Stimulated activated CD4-positive, alpha-beta T cell treated with anti-CD3 and anti-CD28 coated beads, Interleukin-2, amount 100 ng/mL, for 4 hours (primary cell): ENCODE measurements around the gene SPIB.
"Not testable (repeated sequence)": the region's sequence is repeated elsewhere in the genome, so short reads cannot be mapped to it uniquely, and the experiment has no call there.

Experiments used
- DNase-seq: peaks from one replicate; pipeline ENCODE4 v3.0.0-alpha.2; 2020; ENCODE audit warnings: low read depth

The SPIB gene

GRCh38 chr19:50418176-50419021, at the start of gene SPIB:
Gene SPIB (plus strand): TSS chr19:50418938. CDS start chr19:50418963, 25 bp downstream.
- DNase-seq: no peak

- DNase-seq: no peak
These were observed 46.7 kb upstream of the SPIB start for GRCh38 chr19:50371914-50372475.

DNA sequence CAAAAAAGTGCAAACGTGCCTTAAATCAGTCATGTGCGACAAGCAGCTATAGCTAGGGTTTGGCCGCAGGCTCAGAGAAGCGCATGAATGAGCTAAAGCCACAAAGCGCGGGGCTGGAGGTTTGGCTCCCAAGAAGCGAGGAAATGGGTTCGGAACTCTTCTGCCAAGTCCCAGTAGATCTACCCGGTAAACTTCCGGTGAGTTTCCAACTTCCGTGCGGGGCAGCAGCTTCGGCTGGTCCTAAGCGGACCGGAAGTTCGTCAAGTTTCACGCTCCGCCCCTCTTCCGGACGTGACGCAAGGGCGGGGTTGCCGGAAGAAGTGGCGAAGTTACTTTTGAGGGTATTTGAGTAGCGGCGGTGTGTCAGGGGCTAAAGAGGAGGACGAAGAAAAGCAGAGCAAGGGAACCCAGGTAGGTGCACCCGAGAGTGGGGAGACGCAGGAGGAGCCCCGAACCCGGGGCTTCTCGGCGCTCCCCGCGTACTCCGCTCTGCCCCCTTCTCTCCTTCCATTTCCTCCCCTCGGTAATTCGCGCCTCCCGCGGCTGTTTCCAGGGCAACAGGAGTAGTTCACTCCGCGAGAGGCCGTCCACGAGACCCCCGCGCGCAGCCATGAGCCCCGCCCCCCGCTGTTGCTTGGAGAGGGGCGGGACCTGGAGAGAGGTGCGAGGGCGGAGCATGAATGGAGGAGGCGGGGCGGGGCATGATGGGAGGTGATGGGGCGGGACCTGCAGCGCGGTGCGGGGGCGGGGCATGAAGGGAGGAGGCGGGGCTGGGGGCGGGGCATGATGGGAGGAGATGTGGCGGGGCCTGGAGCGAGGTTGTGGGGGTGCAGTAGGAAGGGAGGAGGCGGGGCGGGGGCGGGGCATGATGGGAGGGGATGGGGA, 42.3 kb upstream of the SPIB start, which contains the start of gene NR1H2:
NR1H2 (plus strand) TSS at position 292 of the 885 bp plus-strand sequence. CDS start 1,149 bp downstream, outside the sequence.
- DNase-seq: peak; percentile 91

- DNase-seq: peak; percentile 37
These were observed 41.7 kb upstream of the SPIB start for GRCh38 chr19:50377051-50377461.

GRCh38 chr19:50377517-50377916, 41.2 kb upstream of the SPIB start:
- no peak for DNase-seq

GRCh38 chr19:50378169-50378862, 40.4 kb upstream of the SPIB start:
- DNase-seq: no peak

DNA sequence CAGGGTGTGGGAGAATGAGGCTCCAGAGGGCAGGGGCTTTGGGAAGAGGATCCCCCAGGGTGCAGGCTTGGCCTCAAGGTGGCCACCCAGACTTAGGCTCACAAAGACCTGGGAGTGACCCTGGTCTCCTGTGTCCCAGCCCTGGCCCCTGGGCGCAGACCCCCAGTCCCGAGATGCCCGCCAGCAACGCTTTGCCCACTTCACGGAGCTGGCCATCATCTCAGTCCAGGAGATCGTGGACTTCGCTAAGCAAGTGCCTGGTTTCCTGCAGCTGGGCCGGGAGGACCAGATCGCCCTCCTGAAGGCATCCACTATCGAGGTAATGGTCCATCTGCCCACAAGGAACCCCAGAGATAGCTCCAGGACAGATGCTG, 39.9 kb upstream of the SPIB start:
- DNase-seq: no peak

GRCh38 chr19:50379602-50380001, 39.1 kb upstream of the SPIB start:
- DNase-seq: no peak

DNA sequence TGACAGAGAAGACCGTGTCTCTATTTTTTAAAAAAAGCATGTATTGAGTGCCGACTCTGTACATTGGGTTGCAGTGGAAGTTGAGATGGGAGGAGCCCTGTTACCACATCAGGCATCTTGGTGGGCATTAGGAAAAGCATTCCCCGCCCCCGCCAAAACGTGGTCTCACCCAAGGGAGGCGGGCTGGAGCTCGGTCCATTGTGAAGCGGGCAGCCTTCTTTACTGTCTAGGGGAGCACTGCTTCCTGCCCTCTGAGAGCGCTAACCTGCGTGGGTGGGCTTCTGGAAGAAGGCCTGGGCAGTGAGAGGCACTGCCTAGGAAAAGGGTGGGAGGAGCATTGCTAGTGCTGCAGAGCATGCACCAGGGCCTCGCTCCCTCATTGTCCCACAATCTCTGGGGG, 38.6 kb upstream of the SPIB start:
- DNase-seq: no peak

DNA sequence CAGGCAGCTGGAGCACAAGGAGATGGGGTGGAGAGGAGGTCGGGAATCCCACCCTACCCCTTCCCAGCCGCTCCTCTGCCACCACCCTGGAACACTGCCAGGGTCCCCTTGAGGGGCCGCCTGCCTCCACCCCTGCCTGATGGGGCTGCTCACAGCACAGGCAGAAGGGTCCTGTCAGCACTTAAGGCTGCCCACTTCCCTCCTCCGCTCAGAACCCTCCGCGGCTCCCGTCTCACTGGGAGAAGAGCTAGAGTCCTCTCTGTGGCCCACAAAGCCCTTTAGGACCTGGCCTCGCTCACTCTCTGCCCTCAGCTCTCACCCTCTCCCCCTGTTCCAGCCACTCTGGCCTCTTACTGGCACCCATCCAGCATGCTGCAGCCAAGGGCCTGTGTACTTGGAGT, 38.0 kb upstream of the SPIB start:
- DNase-seq: no peak

- no peak for DNase-seq
These were observed 36.6 kb upstream of the SPIB start for GRCh38 chr19:50381881-50382729.

DNA sequence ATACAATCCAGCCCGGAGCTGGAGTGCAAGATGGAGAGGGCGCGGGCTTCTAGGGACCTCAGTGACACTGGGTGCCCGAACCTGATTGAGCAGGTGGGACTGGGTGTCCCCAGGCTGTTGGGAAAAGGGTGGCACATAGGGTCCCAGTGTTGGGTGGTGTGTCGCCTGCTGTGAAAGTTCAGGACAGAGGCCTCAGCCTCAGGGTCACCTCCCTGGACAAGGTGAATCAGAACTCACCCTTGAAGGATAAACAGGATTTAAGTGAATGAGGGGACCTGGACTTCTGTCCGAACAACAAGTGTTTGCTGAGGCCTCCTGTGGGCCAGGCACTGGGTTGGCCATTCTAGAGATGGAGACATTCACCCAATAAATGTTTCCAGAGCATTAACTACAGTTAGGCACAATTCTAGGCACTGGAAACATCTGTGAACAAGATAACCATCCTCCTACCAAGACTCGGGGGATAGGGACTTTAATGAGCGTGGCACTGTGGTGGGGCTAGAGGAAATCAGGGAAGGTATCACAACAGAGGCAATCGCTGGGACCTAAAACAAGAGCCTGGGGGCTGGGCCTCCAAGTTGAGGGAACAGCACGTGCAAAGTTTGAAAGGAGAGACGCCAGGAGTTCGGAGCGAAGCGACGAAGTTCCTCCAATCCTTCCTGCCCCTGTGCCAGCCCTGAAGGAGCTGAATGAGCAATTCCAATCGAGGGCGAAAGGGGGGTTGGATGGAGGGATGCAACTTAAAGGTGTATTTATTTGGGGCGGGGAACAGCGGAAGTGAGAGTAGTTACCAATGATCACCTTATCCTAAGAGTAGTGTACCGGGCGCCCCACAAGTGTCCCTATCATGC, 35.5 kb upstream of the SPIB start:
- no peak for DNase-seq

DNA sequence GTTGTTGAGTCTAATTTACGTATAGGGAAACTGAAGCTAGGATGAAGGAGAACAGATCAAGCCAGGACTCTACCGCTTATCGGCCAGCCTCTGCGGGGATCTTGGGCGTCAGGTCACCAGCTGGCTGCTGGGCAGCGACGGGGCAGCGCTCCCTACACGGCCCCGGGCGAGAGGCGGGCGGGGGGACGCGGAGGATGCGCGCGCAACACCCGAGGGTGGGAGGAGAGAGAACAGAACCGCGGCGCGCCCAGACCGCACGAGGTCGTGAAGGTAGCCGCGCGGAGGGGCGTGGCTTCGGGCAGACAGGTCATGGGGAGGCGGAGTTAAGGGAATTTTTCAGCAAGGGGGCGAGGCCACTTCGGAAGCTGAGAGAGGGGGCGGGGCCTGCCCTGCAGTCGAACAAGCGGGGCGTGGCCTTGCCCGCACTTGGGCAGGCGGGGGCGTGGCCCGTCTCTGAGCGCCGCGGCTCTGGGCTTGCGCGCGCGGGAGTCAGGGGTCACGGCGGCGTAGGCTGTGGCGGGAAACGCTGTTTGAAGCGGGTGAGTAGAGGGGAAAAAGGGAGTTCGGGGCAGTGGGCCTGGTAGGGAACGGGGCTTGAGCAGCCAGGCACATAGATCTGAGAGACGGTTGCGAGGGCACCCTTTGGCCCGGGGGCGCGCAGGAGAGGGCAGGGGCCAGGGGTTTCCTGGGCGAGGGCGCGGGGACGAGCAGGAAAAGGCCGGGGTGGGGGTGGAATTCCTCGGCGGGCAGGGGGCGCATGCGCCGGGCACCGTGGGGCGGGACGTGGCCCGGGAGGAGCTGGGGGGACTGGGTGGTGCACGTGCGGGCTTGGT, 34.7 kb upstream of the SPIB start, which contains the start of gene POLD1:
POLD1 (plus strand) TSS at position 496 of the 833 bp plus-strand sequence. CDS start 14,505 bp downstream, outside the sequence.
- DNase-seq: peak; percentile 99

DNA sequence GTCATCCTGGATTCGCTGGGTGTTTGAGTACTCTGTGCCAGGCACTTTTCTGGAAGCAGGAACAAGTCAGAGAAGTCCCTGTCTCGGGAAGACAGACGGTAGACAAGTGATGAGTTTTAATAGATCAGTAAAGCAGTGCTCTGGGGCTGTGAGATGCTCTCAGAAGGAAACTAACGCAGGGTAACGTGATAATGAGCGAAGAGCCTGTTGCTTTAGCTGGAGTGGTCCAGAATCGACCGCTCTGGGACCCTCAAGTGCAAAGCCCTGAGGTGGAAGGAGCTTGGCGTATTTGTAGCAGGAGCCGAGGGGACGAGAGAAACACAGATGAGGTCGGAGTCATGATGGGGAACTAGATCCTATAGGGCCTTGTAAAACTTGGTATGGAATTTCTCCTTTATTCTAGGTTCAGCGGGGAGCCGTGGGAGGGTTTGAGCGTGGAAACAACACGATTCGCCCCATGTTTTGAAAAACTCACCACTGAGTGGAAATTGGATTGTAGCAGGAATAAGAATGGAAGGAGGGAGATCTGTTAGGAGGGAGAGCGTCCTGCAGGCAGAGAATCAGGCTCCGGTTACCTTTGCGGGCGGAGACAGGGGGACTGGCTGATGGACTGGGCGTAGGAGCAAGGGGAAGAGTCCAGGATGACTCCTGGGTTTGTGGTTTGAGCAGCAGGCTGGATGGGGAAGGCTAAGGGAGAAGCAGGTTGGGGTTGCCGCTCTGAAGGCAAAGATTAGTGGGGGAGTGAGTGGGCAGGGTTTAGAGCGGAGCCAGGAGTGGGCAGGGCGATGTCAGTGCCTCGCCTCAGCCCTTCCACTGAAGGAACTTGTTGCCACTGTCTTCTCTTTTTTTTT, 33.8 kb upstream of the SPIB start:
- DNase-seq: no peak

DNA sequence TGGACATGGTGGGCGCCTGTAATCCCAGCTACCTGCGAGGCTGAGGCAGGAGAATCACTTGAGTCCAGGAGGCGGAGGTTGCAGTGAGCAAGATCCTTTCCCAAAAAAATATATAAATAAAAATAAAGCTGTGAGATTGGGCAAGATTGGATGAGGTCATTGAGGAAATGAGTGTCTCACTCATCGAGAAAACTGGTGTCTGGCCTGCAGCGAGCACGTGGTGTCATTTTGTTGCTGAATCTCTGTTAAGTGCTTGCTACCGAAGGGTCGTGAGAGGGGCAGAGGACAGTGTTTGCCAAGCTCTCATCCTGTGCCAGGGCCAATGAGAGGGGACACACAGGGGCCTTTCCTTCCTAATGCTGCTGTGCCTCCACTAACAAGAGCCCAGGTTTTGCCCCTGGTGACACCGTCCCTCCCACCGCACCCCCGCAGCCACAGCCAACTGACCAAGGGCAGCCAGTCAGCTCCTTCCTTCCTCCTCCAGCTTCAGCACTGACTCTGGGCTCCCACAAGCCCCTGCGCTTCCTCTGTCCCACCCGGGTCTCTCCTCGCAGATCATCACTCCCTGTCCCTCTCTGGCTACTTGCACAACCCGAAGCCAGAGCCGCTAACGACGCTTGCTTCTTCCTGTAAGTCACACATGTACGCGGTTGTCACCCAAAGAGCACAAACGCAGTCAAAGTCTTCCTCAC, 31.4 kb upstream of the SPIB start:
- no peak for DNase-seq

GRCh38 chr19:50387868-50388245, 30.9 kb upstream of the SPIB start:
- DNase-seq: no peak

GRCh38 chr19:50390295-50390694, 28.4 kb upstream of the SPIB start:
- not testable (repeated sequence) for DNase-seq
